Activated CD4-positive, alpha-beta T cell treated with anti-CD3 and anti-CD28 coated beads, Interleukin-2, amount 50 U/mL, for 16 hours (primary cell): ENCODE data around the gene P4HA1.

Source experiments
- DNase-seq: peaks from one replicate; pipeline ENCODE4 v3.0.0-alpha.2; 2020

The P4HA1 gene

GRCh38 chr10:73093922-73094850, 2.5 kb downstream of the P4HA1 start:
- no peak for DNase-seq

DNA sequence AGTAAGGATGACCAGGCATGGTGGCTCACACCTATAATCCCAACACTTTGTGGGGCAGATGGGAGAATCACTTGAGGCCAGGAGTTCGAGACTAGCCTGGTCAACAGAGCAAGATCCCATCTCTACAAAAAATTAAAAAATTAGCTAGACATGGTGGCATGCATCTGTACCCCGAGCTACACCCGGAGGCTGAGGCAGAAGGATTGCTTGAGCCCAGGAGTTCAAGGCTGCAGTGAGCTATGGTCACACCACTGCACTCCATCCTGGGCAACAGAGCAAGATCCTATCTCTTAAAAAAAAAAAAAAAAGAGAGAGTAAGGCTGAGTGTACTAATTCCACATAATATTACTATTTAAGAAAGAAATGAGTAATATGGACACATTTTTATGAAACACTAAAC, 3.8 kb downstream of the P4HA1 start:
- DNase-seq: no peak

DNA sequence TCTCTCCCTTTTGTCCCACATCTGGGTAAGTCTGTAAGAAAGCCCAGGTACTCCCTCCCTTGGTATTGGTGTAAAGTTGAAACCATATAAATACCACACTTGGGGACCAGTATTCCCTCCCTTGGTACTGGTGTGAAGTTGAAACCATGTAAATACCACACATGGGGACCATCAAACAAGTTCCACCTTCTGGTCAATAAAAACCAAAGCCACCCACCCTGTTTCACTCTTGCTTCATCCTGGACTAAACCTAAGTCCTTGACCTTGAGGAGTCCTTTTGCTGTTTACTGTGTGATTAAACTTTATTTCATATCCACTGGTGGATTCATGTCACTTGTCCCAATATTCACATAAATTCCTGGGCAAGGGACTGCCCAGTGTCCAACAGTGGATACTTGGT, 8.4 kb downstream of the P4HA1 start:
- DNase-seq: no peak

GRCh38 chr10:73086816-73087215, 9.8 kb downstream of the P4HA1 start:
- DNase-seq: no peak

DNA sequence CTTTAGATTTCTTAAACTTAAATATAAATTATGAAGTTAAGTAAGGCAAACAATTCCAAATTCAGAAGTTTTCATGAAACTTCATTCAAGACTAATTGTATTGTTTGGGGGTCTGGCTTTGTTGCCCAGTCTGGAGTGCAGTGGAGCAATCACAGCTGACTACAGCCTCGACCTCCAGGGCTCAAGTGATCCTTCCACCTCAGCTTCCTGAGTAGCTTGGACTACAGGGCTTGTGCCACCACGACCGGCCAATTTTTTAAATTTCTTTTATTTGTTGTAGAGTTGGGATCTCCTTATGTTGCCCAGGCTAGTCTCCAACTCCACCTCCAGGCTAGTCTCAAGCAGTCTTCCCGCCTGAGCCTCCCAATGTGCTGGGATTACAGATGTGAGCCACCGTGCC, 12.5 kb downstream of the P4HA1 start:
- DNase-seq: no peak

DNA sequence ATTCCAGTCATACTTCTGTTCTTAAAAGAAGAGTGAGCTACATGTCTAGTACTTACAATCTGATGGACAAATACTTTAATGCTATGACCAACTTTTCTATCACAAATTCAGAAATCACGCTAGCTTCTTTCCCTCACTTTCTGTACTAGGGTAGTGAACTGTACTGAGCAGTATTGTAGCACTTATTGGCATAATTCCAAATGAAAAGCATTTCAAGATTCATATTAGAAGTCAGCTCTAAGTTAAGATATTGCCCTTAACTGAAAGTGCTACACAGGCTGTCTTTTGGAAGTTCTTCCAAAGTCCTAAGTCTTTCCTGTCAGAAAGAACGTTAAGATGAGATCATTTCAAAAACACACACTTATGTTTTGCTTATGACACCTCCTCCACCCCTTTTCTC, 13.4 kb downstream of the P4HA1 start:
- DNase-seq: no peak

DNA sequence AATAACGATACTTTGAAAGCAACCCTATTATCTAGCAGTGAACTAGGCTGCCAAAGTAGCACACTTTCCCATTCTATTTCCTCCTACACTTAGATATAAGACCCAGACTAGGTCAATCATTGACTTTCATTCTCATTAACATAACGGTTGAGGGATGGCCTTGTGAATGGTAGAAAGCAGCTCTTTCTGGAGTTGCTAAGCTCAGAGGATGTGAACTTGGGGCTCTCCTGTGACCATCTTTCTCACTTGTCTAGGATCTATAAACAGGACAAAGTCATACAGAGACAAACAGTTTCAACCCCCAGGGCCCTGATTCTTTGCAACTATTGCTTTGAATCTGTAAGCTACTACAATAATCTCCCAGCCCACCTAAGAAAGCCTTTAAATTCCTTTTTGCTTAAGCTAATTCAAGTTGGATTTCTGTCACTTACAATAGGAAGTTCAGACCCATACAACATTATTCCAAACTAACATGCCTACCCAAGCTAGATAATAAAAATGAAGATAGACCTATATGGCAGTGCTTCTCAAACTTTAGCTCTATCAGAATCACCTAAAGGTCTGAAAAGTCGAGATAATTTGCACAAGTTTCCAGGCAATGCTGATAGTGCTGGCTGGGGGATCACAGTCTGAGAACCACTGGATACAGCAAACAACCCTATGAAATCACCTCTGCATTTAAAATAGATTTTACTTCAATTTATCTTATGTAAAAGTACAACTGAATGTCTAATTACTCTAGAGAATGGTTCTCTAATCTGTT, 16.7 kb downstream of the P4HA1 start:
- DNase-seq: no peak

GRCh38 chr10:73076360-73077183, 20.1 kb downstream of the P4HA1 start:
- no peak for DNase-seq

DNA sequence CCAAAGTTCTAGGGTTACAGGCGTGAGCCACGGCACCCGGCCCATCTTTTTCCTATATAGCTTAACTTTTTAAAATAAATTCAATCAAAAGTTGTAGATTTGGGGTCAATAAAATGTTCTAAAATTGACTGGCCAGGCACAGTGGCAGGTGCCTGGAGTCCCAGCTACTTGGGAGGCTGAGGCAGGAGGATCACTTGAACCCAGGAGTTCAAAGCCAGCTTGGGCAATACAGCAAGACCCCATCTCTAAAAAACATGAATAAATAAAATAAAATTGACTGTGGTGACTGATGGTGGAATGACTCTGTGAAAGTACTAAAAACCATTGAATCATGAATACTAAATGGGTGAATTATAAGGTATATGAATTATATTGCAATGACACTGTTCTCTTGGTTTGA, 20.8 kb downstream of the P4HA1 start:
- DNase-seq: no peak

- no peak for DNase-seq
Observed at GRCh38 chr10:73073627-73074026, 23.0 kb downstream of the P4HA1 start.

GRCh38 chr10:73065441-73065840, 31.2 kb downstream of the P4HA1 start:
- DNase-seq: no peak

DNA sequence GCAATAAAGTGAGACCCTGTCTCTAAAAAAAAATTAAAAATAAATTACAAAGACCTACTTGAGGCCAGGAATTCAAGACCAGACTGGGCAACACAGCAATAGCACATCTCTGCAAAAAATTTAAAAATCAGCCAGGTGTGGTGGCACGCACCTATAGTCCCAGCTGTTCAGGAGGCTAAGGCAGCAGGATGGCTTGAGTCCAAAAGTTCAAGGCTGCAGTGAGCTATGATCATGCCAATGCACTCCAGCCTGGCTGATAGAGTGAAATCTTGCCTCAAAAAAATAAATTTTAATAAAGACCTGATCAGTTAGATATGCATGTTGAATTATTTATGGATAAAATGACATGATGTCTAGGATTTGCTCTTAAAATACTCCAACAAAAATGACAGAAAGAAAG, 34.9 kb downstream of the P4HA1 start:
- no peak for DNase-seq

DNA sequence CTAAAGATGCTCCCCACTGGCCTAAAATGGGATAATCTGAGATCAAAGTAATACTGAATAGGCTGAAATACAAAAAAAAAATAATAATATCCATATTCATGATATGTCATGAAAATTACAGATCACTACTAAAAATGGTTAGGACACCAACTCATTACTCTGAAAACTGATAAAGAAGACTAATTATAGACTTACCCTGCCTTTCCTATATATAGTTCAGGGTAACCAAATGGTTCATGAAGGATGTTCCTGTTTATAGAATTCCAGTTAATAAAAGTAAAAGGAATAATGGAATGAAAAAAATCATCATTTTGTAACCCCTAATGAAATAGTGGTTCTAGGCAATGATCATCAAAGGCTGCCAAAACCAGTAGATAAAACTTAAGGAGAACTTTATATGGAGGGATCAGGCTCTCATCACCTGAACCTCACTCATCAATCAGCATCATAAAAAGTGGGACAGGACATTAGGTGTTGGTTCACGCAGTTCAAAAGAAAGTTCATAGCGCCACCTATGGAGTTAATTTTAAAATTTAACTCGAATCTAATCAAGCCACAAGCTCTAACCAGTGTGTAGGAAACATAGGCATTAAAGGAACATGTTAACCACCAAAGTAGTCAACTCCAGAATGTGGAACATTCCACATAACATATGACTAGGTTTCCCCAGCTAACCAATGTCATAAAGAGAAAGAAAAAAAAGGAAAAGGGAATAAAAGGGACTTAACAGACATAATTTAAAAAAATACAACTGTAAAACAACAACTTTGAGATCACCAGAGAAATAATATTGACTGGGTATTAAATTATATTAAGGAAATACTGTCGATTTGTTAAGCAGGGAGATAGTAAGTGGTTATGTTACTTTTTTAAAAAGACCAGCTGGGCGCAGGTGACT, 35.7 kb downstream of the P4HA1 start:
- peak; percentile 67 for DNase-seq

GRCh38 chr10:73060173-73060572, 36.5 kb downstream of the P4HA1 start:
- no peak for DNase-seq

GRCh38 chr10:73058057-73058591, 38.5 kb downstream of the P4HA1 start:
- no peak for DNase-seq

DNA sequence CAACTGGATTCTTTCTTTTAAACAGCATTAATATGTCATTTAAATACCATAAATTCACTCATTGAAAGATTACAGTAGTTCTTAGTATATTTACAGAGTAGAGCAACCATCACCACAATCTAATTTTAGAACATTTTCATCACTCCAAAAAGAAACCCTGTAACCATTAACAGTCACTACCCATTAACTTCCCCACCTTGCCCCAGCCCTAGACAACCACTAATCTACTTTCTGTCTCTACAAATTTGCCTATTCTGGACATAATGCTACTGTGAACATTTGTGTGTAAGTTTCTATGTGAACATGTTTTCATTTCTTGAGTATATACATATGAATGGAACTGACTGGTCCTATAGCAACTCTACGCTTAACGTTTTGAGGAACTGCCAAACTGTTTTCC, 42.4 kb downstream of the P4HA1 start:
- DNase-seq: no peak

DNA sequence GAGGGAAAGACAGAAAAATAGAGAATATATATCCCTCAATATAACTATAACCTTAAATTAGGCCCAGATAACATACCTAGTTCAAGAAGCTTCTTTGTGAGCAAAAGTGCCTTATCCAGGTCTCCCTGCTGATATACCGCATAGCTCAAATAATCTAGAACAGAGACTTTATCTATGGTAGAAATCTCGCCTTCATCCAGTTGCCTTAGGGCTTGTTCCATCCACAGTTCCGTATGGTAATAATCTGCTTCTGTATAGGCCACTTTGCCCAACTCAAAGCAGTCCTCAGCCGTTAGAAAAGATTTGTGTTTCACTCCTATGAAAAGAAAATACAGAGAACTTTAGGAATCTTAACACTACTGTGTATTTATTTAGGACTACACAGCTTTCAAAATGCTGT, 43.4 kb downstream of the P4HA1 start:
- no peak for DNase-seq

DNA sequence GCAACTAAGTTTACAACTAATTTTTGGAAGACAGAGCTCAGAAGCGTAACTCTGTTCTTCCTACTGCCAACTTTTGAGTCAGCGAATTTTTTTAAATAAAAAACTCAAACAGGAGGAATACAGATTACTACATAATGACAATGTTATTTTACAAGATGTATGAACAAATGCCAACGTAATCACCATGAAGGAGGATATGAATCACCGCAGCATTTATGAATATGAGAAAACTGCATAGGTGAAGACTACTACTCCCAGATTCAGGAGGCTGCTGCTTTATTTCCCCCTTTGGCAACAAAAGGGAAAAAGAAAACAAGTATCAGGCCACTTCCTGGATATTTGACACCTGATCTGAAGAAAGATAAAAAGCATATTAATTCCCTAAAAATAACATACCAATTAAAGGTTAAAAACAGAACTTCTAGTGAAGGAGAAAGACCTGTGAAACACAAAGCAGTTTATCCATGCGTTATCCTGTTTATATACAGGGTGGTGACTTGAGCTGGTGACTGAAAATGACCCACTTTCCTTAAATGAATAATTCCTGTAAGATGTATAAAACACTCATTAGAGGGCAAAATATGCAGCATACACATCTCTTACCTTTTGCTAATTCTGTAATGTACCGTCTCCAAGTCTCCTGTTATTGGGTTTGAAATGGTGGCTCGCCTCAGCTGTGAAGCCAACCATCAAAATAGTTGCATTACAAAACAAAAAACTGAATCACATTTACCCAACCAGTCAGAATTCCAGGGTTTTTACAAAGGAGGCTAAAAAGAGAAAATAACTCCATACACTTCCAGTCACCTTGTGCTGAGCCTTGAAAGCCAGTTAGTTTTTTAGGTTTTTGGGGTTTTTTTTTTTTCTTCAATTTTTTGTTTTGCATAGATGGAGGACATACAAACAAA, 52.0 kb downstream of the P4HA1 start:
- no peak for DNase-seq

GRCh38 chr10:73043766-73044377, 52.8 kb downstream of the P4HA1 start:
- DNase-seq: no peak

DNA sequence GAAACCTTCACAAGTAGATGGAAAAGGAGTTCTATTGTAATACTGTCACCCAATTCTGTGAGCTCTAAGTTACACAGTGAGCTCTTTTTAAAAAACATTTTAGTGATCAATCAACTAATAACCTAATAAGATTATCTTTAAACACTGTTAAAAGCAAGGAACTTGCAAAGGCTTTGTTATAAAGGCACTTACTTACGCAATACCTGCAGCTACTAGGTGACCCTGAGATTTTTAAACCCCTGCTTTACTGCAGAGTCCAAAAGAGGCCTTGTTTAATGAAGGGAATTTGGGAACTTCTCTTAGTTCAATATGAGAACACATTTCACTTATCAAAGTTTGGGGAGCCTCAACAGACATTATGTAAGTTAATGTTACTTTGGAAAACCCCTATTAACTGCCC, 53.3 kb downstream of the P4HA1 start:
- DNase-seq: no peak
